ENCODE data around the gene AOC2.

Gene AOC2, protein sequence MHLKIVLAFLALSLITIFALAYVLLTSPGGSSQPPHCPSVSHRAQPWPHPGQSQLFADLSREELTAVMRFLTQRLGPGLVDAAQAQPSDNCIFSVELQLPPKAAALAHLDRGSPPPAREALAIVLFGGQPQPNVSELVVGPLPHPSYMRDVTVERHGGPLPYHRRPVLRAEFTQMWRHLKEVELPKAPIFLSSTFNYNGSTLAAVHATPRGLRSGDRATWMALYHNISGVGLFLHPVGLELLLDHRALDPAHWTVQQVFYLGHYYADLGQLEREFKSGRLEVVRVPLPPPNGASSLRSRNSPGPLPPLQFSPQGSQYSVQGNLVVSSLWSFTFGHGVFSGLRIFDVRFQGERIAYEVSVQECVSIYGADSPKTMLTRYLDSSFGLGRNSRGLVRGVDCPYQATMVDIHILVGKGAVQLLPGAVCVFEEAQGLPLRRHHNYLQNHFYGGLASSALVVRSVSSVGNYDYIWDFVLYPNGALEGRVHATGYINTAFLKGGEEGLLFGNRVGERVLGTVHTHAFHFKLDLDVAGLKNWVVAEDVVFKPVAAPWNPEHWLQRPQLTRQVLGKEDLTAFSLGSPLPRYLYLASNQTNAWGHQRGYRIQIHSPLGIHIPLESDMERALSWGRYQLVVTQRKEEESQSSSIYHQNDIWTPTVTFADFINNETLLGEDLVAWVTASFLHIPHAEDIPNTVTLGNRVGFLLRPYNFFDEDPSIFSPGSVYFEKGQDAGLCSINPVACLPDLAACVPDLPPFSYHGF

DNA sequence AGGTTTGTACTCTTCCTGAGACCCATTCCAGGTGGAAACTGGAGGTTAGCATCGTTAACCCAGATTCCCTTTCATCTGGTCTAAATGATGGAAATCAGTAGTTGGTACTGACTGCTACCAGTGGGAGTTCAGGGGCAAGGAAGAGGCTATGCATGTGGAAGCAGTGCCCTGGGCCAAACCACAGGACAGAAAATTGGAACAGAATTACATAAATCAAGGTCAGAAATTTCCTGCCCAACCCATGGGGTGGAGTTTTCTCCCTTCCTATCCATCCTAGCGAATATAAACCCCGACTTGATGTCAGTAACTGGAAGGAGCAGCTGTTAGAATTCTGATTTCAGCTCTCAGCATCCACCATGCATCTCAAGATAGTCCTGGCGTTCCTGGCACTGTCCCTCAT, at the start of gene AOC2:
AOC2 (plus strand) TSS at position 310 of the 400 bp plus-strand sequence; CDS start at position 357, 47 bp downstream.
- no peak for DNase-seq (ENCODE audit: low spot score)

- DNase-seq (ENCODE audit: low spot score): no peak
Observed at GRCh38 chr17:42795061-42795460, 49.3 kb upstream of the AOC2 start.

DNA sequence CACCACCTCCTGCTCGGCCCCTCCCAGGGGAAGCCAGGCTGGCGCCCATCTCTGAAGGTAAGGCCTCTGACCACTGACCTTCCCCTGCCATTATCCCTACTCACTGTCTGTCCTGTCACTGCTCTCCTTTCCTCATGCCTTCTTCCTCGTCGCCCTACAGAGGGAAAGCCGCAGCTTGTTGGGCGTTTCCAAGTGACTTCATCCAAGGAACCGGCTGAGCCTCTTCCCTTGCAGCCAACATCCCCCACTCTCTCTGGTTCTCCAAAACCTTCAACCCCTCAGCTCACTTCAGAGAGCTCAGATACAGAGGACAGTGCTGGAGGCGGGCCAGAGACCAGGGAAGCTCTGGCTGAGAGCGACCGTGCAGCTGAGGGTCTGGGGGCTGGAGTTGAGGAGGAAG, 48.9 kb upstream of the AOC2 start:
- no peak for DNase-seq (ENCODE audit: low spot score)

DNA sequence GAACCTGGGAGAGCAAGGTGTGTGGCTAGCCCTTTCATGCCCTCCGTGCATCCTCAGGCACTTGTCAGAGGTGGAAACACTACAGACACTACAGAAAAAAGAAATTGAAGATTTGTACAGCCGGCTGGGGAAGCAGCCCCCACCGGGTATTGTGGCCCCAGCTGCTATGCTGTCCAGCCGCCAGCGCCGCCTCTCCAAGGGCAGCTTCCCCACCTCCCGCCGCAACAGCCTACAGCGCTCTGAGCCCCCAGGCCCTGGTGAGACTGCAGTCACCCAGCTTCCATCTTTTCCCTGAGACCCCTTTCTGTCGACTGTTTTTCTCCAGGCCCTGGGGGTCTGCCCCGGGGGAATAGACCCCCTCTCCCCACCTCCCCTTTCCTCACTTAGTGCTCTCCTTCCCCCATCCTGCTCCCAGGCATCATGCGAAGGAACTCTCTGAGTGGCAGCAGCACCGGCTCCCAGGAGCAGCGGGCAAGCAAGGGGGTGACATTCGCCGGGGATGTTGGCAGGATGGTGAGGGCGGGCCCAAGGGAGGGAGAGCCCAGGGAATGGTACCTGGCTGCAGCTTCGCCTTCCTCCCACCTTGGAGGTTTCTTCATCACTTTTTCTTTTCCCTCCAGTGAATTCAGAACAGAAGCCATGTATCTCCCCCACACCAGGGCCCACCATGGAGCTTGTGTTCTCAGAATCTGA, 48.2 kb upstream of the AOC2 start:
- DNase-seq (ENCODE audit: low spot score): no peak

- no peak for DNase-seq (ENCODE audit: low spot score)
Observed at GRCh38 chr17:42797067-42798007, 47.0 kb upstream of the AOC2 start.

DNA sequence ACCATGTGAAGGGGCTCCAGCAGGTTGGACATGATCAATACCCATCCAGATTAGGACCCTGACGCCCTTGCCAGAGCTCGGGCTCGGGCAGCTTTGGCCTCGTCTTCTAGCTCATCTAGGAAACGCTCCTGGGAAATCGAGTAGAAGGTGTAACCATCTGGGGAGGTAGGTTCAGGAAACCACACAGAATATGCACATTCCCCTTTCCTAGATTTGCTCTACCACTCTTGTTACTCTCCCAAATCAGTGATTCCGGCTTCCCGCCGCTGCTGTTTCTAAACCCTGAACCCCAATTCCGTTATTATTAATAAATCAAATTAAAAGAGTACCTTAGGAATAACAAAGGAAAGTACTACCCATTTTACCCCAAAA, 46.4 kb upstream of the AOC2 start:
- DNase-seq (ENCODE audit: low spot score): no peak

- peak; percentile 79 for DNase-seq (ENCODE audit: low spot score)
Observed at GRCh38 chr17:42798383-42799380, 45.7 kb upstream of the AOC2 start, which contains the start of the genes CNTD1 and COA3. TSS of gene CNTD1 (plus strand) at chr17:42798861. CDS start at chr17:42799068, 207 bp downstream. TSS of gene COA3 (minus strand) at chr17:42798704. CDS start at chr17:42798681, 23 bp downstream.

GRCh38 chr17:42803074-42803883, 41.1 kb upstream of the AOC2 start:
- DNase-seq (ENCODE audit: low spot score): no peak

DNA sequence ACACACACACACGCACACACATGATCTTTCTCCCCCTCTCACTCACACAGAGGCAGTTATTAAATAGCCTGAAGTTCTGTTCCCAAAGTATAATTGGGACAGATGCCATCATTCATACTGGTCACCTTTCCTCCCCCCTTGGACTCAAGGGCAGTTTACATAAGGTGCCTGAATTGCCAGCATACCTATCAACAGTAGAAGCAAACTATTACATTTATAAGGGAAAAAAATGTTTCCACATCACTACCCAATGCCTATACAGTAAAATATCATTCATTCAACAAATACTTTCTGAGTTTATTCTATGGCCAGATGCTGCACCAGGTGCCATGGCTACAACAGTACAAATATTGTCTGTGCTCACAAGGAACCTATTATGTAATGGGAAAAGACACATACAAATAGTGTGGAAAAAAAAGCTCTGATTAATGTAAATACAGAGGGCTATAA, 39.4 kb upstream of the AOC2 start:
- no peak for DNase-seq (ENCODE audit: low spot score)

GRCh38 chr17:42806249-42806648, 38.1 kb upstream of the AOC2 start:
- DNase-seq (ENCODE audit: low spot score): no peak

DNA sequence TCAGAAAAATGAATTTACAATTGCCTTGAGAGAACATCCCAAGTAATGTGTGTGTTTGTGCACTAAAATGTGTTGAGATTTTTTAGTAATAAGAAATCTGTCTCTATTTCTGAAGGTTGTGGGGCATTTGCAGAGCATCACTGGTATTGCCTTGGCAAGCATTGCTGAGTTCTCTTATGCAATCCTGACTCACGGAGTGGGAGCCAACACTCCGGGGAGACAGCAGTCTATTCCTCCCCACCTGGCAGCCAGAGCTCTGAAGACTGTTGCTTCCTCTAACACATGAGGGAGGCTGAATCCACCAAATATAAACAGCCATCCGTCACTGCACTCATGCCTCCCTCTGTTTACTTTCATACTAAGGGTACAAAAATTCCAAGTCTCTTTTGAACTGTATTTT, 35.1 kb upstream of the AOC2 start:
- no peak for DNase-seq (ENCODE audit: low spot score)

DNA sequence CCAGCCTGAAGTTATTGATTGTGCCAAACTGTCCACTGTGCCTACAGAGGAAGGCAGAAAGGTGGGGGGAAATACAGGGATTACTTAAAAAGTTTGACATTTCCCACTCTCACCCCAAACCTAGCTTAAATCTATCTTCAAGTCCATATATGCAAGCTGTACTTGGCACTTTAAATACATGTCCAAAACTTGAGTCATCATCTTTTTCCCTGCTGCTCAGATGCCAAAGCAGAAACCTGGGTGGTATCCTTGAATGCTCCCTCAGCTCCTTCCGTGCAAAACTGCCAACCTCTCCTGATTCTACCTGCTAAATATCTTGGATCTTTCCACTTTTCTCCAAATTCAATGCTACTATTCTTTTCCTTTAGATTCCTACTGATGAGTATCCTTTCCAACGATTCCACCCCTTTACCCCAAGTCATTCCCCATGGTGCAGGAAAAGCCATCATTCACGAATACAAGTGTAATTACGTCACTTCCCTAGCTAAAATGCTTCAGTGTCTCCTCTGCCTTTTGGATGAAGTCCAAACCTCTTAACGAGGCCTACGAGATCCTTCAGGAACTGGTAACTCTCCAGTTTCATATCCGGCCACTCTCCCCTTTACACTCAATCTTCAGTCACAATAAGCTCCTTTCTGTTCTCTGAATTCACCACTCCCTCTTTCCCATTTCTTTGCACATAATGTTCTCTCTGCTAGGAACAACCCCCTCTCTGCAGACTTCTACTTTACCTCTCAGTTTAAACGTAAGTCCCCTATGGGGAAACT, 29.6 kb upstream of the AOC2 start:
- DNase-seq (ENCODE audit: low spot score): no peak

DNA sequence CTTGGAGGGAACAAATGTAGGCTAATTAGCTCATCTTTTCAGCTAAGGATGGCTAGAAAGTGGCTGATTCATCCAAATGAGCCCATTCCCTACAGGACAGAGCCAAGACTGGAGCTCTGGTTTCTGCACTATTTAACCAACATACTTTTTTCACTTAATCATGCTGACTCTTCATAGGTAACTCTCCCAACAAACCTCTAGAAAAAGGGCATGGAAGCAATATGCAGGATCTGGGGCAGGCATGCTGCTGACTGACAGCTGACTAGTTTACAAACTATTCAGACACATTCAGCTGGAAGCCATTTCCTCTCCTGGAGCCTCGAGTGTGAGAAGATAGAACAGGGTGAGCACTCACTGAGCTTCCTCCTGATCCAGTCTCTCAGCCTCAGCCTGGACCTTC, 26.5 kb upstream of the AOC2 start:
- DNase-seq (ENCODE audit: low spot score): no peak

GRCh38 chr17:42818379-42818778, 26.0 kb upstream of the AOC2 start:
- no peak for DNase-seq (ENCODE audit: low spot score)

DNA sequence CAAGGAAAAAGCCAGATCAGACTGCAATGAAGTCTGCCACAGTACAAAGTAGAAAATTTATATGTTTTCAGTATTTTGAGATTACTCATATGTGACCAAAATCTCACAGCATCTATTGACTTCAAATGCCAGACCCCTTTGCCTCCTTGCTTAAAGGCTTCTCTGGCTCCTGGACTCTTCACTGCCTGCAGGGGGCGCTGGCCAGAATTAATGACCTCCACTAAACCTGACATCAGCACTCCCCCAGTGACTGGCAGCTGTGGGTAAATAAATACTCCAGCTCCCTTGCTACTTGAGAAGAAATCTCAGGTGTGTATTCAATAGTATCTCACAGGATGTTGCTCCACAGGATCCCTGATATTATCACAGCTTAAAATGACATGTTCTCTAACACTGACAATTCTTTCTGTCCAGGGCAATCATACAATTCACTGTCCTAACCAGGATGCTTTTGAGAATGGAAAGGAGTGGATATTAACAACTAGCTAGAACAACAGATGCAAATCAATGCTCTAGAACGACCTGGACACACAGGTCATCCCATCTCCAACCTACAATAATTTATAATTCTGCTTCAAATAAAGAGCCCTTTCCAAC, 24.3 kb upstream of the AOC2 start:
- DNase-seq (ENCODE audit: low spot score): peak; percentile 73

DNA sequence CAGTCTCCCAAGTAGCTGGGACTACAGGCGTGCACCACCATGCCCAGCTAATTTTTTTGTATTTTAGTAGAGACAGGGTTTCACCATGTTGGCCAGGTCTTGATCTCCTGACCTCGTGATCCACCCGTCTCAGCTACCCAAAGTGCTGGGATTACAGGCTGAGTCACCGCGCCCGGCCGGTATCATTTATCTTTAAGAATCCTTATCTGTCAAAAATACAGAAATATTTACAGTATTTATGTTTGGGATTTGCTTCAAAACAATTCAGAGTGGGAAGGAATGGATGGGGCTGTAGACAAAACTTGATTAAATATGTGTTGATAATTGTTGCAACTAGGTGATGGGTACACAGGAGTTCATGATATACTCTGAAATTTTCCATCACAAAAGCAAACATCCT, 23.2 kb upstream of the AOC2 start:
- no peak for DNase-seq (ENCODE audit: low spot score)

DNA sequence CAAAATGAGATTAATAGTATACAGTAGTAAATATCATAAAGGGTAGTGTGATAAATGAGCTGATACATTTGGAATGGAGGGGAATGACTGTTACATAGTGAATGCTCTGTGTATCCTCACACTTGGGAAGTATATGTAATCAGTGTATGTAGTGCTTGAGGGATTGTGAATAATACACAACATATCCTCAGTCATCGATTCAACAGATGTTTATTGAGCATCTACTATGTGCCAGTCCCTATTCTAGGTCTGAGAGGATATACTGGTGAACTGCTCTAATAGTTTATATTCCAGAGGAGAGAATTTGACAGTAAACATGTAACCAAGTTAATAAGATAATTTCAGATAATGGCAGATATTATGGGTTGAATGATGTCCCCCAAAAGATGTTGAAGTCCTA, 16.9 kb upstream of the AOC2 start:
- DNase-seq (ENCODE audit: low spot score): no peak

DNA sequence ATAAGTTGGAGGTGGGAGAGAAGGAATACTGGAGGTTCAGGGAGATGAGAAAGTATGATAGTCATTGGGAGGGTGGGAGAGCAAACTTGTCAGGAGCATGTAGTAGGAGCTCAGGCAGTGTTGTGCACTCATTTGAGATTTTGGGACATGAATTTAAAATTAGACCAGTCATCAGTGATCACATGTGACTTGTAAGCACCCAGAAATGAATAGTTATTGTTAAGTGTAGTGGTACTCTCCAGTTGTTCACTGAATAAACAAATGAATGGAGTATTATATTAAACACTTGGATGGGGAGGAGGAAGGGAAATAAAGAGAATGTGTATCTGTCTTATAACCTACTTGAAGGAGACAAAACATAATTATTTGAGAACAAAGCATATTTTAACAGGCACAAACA, 13.4 kb upstream of the AOC2 start:
- no peak for DNase-seq (ENCODE audit: low spot score)

Data from germinal center (tissue), 1 donor.